CD8-positive, alpha-beta memory T cell (primary cell): ENCODE results near the gene PHAX. TPM values are rescaled to one million over a fixed set of nuclear protein-coding genes. Genes with fewer than 3 reads are reported as not detected.
"Not testable (repeated sequence)": the region's sequence is repeated elsewhere in the genome, so short reads cannot be mapped to it uniquely, and the experiment has no call there.

Experiments
- CTCF ChIA-PET: fragments of 350-600 bp; sonication (Branson Sonifier 250); formaldehyde crosslinking; loops from one replicate; lab custom pipeline; 2021; ENCODE audit warnings: antibody characterized with exemption; lab: Charles Lee
- POLR2A ChIA-PET: fragments of 350-600 bp; sonication (Branson Sonifier 250); formaldehyde crosslinking; loops from one replicate; lab custom pipeline; 2021; ENCODE audit warnings: antibody characterized with exemption; lab: Charles Lee
- DNase-seq, 5 donors: peaks; one replicate each; pipeline versions ENCODE4 v3.0.0 to v3.0.0-alpha.2; 2020 to 2022; ENCODE audit warnings: mixed read lengths in 1 of 5
- H3K27ac ChIP-seq: one replicate; pipeline ENCODE4 v1.7.0; 2013; ENCODE audit warnings: low read depth, mild to moderate bottlenecking, low read length, moderate library complexity
- H3K27me3 ChIP-seq: 2 replicates; pipeline ENCODE4 v1.7.0; 2013; ENCODE audit warnings: low read length, mild to moderate bottlenecking; ENCODE audit not compliant: insufficient read depth, poor library complexity, severe bottlenecking
- H3K36me3 ChIP-seq: 2 replicates; pipeline ENCODE4 v1.7.0; 2013; ENCODE audit warnings: mild to moderate bottlenecking, low read length, moderate library complexity; ENCODE audit not compliant: insufficient read depth
- H3K4me1 ChIP-seq: 2 replicates; pipeline ENCODE4 v1.7.0; 2013; ENCODE audit warnings: mild to moderate bottlenecking, low read length, moderate library complexity; ENCODE audit not compliant: insufficient read depth
- H3K4me3 ChIP-seq: 2 replicates; pipeline ENCODE4 v1.7.0; 2013; ENCODE audit warnings: mild to moderate bottlenecking, low read length
- H3K9me3 ChIP-seq: 2 replicates; pipeline ENCODE4 v1.7.0; 2013; ENCODE audit warnings: mild to moderate bottlenecking, low read length
- H3K27ac Mint-ChIP-seq, 8 donors: one replicate each; pipeline ENCODE4 v1.8.0; 2020 to 2021; ENCODE audit warnings: mixed read lengths in 8 of 8, mild to moderate bottlenecking in 6 of 8, inconsistent platforms in 3 of 8, moderate library complexity in 3 of 8
- H3K27me3 Mint-ChIP-seq, 2 donors: one replicate each; pipeline ENCODE4 v1.8.0; 2020 to 2021; ENCODE audit warnings: mixed read lengths in 2 of 2, mild to moderate bottlenecking in 1 of 2, moderate library complexity in 1 of 2
- H3K36me3 Mint-ChIP-seq, 3 donors: one replicate each; pipeline ENCODE4 v1.8.0; 2020 to 2021; ENCODE audit warnings: mixed read lengths in 3 of 3, inconsistent platforms in 1 of 3, mild to moderate bottlenecking in 1 of 3
- H3K4me1 Mint-ChIP-seq, 3 donors: one replicate each; pipeline ENCODE4 v1.8.0; 2020 to 2021; ENCODE audit warnings: mixed read lengths in 3 of 3, inconsistent platforms in 1 of 3, mild to moderate bottlenecking in 1 of 3
- H3K4me3 Mint-ChIP-seq, 7 donors: one replicate each; pipeline ENCODE4 v1.8.0; 2020 to 2021; ENCODE audit warnings: mixed read lengths in 7 of 7, mild to moderate bottlenecking in 6 of 7, moderate library complexity in 4 of 7, inconsistent platforms in 2 of 7
- H3K9me3 Mint-ChIP-seq, 5 donors: one replicate each; pipeline ENCODE4 v1.8.0; 2020 to 2022; ENCODE audit warnings: mixed read lengths in 5 of 5, mild to moderate bottlenecking in 3 of 5, moderate library complexity in 2 of 5, inconsistent platforms in 1 of 5
- polyA plus RNA-seq: library from polyadenylated mRNA; unstranded; fragments of 300-500 nt; fragmentation: Illumina TruSeq; gene quantifications from one replicate; pipeline ENCODE4 v1.2.3, GENCODE V29; 2021
- total RNA-seq, 2 experiments: library from RNA; stranded (reverse); gene quantifications; one replicate each; pipeline ENCODE4 v1.2.3, GENCODE V29; 2021

PHAX gene, protein sequence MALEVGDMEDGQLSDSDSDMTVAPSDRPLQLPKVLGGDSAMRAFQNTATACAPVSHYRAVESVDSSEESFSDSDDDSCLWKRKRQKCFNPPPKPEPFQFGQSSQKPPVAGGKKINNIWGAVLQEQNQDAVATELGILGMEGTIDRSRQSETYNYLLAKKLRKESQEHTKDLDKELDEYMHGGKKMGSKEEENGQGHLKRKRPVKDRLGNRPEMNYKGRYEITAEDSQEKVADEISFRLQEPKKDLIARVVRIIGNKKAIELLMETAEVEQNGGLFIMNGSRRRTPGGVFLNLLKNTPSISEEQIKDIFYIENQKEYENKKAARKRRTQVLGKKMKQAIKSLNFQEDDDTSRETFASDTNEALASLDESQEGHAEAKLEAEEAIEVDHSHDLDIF
- total RNA-seq (10 to 100 TPM; 59.2 to 68.2 TPM), polyA plus RNA-seq (110 TPM)

DNA sequence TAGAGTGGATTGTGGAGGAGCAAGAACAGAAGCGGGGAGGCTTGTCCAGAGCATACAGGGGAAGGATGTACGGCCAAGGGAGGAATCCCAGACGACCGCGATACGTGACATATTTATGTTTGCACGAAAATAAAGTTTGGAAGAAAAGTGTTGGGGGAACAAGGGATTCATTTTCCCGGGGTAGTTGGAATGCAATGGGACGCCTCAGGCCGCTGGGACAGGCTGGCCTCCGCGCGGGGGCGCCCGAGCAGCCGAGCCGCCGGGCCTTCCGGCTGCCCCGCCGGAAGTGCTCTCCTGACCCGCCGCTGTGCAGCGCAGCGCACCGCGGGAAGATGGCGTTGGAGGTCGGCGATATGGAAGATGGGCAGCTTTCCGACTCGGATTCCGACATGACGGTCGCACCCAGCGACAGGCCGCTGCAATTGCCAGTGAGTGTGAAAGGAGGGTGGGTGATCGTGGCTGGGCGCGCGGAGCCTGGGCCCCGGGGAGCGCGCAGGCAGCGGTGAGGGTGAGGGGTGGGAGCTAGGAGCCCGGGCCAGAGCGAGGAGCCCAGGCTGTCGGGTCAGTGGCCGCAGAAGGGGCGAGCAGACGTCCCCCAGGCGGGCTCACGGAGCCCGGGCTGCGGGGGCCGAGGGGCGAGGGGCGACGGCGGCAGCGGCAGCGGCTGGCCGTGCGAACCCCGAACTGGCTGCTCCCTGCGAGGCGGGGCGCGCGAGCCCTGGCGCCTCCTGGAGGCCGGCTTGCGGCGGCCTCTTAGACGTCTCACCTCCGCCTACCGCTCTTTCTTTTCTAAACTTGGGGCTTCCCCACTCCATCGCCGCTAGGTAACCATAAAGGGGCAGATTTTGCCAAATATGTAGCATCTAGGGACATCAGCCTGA, at the start of gene PHAX:
TSS of gene PHAX (plus strand) at position 317 of the 881 bp plus-strand sequence. CDS start at position 333, 16 bp downstream.
- POLR2A ChIA-PET, result interaction anchor here (0.6 to 1.6 kb wide), 2 partner anchors 177 to 934 kb away, joined by 3 to 11 read pairs; partner anchors contain the start of gene LMNB1
- CTCF ChIA-PET, result interaction anchor here (0.8 to 2.5 kb wide), 11 partner anchors 9 to 262 kb away, joined by 3 to 18 read pairs (median 4); no protein-coding TSS in a partner anchor
- Histone ChIP-seq H3K9me3 (no peaks in the 10 kb centered on the region), H3K4me1 (peaks cover 22% of the 10 kb centered on the region), H3K27ac (peak within 1 kb of the TSS; percentile 86), H3K27me3 (no peaks in the 10 kb centered on the region), H3K4me3 (peak within 1 kb of the TSS; percentile 74), H3K36me3 (peaks cover 7% of the 10 kb centered on the region)
- Mint-ChIP-seq H3K4me1 (peaks cover 28 to 44% (median 40%) of the 10 kb centered on the region in 3 donors), H3K36me3 (peaks cover 3 to 34% (median 4%) of the 10 kb centered on the region in 3 donors), H3K4me3 (peak within 1 kb of the TSS; percentile 89 to 100 (median 97)), H3K27ac (peak within 1 kb of the TSS; percentile 71 to 100 (median 97)), H3K9me3 (no peaks in the 10 kb centered on the region), H3K27me3 (peaks cover 0 to 4% of the 10 kb centered on the region in 2 donors)
- peak; percentile 57 to 74 (median 69) for DNase-seq

DNA sequence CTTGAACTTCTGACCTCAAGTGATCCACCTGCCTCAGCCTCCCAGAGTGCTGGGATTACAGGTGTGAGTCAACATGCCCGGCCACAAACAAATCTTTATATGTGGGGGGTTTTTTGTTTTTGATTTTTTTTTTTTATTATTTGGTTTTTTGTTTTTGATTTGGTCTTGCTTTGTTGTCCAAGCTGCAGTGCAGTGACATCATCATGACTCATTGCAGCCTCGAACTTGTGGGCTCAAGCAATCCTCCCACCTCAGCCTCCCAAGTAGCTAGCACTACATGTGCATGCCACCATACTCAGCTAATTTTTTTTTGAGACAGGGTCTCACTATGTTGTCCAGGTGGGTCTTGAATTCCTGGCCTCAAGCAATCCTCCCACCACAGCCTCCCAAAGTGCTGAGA, 48.1 kb upstream of the PHAX start:
- no peaks in the 10 kb centered on the region for H3K4me1 ChIP-seq
- Mint-ChIP-seq H3K36me3 (no peaks in the 10 kb centered on the region), H3K27ac (no peak overlapping the region), H3K4me1 (no peaks in the 10 kb centered on the region), H3K27me3 (no peaks in the 10 kb centered on the region), H3K4me3 (no peak overlapping the region), H3K9me3 (no peaks in the 10 kb centered on the region)
- H3K27me3 ChIP-seq, result no peaks in the 10 kb centered on the region
- CTCF ChIA-PET, result no interaction called here
- no peak overlapping the region for H3K27ac ChIP-seq
- H3K9me3 ChIP-seq, result no peaks in the 10 kb centered on the region
- no peaks in the 10 kb centered on the region for H3K36me3 ChIP-seq
- H3K4me3 ChIP-seq, result no peak overlapping the region
- DNase-seq, result no peak
- POLR2A ChIA-PET, result no interaction called here

DNA sequence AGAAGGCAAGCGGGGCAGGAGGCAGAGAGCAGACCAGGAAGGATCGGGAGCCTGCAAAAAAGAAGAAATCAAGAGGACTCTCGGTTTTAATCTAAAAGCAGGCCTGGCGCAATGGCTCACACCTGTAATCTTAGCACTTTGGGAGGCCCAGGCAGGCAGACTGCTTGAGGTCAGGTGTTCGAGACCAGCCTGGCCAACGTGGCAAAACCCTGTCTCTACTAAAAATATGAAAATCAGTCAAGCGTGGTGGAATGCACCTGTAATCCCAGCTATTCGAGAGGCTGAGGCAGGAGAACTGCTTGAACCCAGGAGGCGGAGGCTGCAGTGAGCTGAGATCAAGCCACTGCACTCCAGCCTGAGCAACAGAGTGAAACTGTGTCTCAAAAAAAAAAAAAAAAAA, 45.6 kb upstream of the PHAX start:
- H3K9me3 Mint-ChIP-seq, H3K27me3 ChIP-seq, H3K4me3 ChIP-seq, H3K4me1 Mint-ChIP-seq, POLR2A ChIA-PET, H3K36me3 Mint-ChIP-seq, H3K4me1 ChIP-seq, H3K27me3 Mint-ChIP-seq, H3K4me3 Mint-ChIP-seq, DNase-seq, CTCF ChIA-PET, H3K27ac ChIP-seq, H3K9me3 ChIP-seq, H3K36me3 ChIP-seq: not testable (repeated sequence)
- peak overlapping the region in 1 of 8 donors; percentile 87 for H3K27ac Mint-ChIP-seq

DNA sequence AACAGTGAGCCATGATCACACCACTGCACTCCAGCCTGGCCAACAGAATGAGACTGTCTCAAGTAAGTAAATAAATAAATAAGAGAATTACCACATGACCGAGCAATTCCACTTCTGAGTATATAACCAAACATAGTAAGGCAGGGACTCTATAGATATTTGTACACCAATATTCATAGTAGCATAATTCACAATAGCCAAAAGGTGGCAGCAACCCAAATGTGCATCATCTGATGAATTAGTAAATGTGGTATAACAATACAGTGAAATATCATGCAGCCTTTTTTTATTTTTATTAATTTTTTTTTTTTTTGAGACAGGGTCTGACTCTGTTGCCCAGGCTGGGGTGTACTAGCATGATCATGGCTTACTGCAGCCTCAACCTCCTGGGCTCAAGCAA, 38.8 kb upstream of the PHAX start:
- H3K4me1 Mint-ChIP-seq, result no peaks in the 10 kb centered on the region
- H3K27ac ChIP-seq, result no peak overlapping the region
- POLR2A ChIA-PET, result no interaction called here
- CTCF ChIA-PET, result no interaction called here
- no peaks in the 10 kb centered on the region for H3K27me3 Mint-ChIP-seq
- no peaks in the 10 kb centered on the region for H3K4me1 ChIP-seq
- no peak overlapping the region for H3K4me3 ChIP-seq
- no peaks in the 10 kb centered on the region for H3K36me3 ChIP-seq
- no peak for DNase-seq
- H3K9me3 ChIP-seq, result no peaks in the 10 kb centered on the region
- H3K4me3 Mint-ChIP-seq, result no peak overlapping the region
- H3K27me3 ChIP-seq, result no peaks in the 10 kb centered on the region
- H3K27ac Mint-ChIP-seq, result no peak overlapping the region
- no peaks in the 10 kb centered on the region for H3K36me3 Mint-ChIP-seq
- no peaks in the 10 kb centered on the region for H3K9me3 Mint-ChIP-seq

DNA sequence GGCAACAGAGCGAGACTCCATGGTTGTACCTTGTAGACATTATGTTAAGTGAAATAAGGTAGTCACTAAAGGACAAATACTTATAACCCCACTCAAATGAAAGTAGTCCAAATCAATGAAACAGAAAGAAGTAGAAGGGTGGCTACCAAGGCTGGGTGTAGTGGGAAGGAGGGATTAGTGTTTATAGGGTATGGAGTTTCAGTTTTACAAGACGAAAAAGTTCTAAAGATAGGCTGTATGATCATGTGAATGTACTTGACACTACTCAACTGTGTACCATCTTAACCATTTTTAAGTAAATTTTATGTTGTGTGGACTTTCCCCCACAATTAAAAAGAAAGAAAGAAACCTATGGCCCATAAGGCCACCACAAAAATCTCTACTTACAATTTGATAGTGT, 37.9 kb upstream of the PHAX start:
- Histone ChIP-seq H3K9me3 (no peaks in the 10 kb centered on the region), H3K27me3 (no peaks in the 10 kb centered on the region), H3K4me3 (no peak overlapping the region), H3K27ac (no peak overlapping the region), H3K4me1 (no peaks in the 10 kb centered on the region), H3K36me3 (no peaks in the 10 kb centered on the region)
- no peaks in the 10 kb centered on the region for H3K4me1 Mint-ChIP-seq
- no peak overlapping the region for H3K4me3 Mint-ChIP-seq
- no peaks in the 10 kb centered on the region for H3K36me3 Mint-ChIP-seq
- CTCF ChIA-PET, result no interaction called here
- no peaks in the 10 kb centered on the region for H3K27me3 Mint-ChIP-seq
- POLR2A ChIA-PET, result no interaction called here
- no peak overlapping the region for H3K27ac Mint-ChIP-seq
- no peaks in the 10 kb centered on the region for H3K9me3 Mint-ChIP-seq
- no peak for DNase-seq

DNA sequence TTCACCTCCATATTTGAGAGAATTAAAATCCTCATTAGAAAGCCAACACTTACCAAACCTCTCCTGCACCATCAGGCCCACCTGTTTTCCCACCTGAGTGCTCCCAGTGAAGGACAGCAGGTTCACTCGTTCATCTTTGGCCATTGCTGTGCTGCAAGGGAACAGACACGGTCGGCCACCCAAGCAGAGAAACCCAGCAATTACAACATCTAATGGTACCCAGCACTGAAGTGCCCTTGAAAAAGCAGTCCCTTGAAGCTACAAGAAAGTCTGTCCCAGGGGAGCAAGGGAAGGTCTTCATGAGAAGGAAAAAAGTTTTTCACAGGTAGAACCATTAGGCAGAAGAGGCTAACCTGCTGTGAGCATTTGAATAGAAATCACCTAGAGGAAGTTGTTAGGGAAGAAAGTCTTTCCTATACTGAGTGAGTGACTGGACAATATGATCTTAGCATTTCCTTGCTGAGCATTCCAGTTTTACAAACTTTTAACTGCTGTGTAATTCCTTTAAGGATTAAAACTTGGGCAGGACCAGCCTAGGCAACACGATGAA, 32.5 kb upstream of the PHAX start:
- POLR2A ChIA-PET, result no interaction called here
- Mint-ChIP-seq H3K27me3 (peaks cover 0 to 22% of the 10 kb centered on the region in 2 donors), H3K4me1 (no peaks in the 10 kb centered on the region), H3K36me3 (no peaks in the 10 kb centered on the region), H3K4me3 (no peak overlapping the region), H3K9me3 (no peaks in the 10 kb centered on the region), H3K27ac (no peak overlapping the region)
- no peak for DNase-seq
- Histone ChIP-seq H3K4me3 (no peak overlapping the region), H3K27ac (no peak overlapping the region), H3K36me3 (no peaks in the 10 kb centered on the region), H3K4me1 (no peaks in the 10 kb centered on the region), H3K27me3 (no peaks in the 10 kb centered on the region), H3K9me3 (no peaks in the 10 kb centered on the region)
- CTCF ChIA-PET, result no interaction called here

DNA sequence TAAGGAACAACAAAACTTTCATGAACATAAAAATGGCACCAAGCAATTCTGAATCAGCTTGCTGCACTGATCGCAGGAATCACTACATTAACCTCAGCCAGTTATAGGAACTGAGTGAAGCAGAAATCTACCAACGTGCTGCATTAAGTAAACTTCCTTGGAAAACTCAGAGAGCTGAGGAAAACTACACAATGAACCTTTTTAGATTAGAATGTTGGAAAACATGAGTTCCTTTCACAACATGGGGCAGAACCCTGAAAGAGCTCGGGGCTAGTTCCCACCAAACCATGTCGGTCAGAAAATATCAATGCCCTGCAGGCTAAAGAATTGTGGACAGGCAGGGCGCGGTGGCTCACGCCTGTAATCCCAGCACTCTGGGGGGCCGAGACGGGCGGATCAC, 25.1 kb upstream of the PHAX start:
- Mint-ChIP-seq H3K9me3 (no peaks in the 10 kb centered on the region), H3K4me1 (no peaks in the 10 kb centered on the region), H3K4me3 (no peak overlapping the region), H3K27ac (no peak overlapping the region), H3K27me3 (peaks cover 0 to 11% of the 10 kb centered on the region in 2 donors), H3K36me3 (no peaks in the 10 kb centered on the region)
- no peaks in the 10 kb centered on the region for H3K4me1 ChIP-seq
- DNase-seq, result no peak
- H3K27ac ChIP-seq, result no peak overlapping the region
- H3K4me3 ChIP-seq, result no peak overlapping the region
- no peaks in the 10 kb centered on the region for H3K9me3 ChIP-seq
- ChIA-PET POLR2A (no interaction called here), CTCF (no interaction called here)
- H3K27me3 ChIP-seq, result no peaks in the 10 kb centered on the region
- no peaks in the 10 kb centered on the region for H3K36me3 ChIP-seq

DNA sequence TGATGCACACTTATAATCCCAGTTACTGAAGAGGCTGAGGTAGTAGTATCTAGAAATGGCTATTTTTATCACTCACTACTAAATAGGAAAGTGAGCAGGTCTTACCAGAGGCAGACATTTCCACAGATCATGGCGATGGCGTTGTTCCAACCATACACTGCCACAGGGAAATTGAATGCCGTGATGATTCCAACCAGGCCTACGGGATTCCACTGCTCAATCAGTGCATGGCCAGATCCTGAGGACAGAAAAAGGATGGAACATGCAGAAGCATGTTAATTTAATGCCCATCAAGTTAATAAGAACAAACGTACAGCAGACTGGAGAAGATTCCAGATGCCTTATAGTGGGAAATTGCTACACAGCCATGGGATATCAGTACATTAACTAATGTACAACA, 23.8 kb upstream of the PHAX start:
- Mint-ChIP-seq H3K4me1 (no peaks in the 10 kb centered on the region), H3K36me3 (no peaks in the 10 kb centered on the region), H3K9me3 (no peaks in the 10 kb centered on the region), H3K27ac (no peak overlapping the region), H3K4me3 (no peak overlapping the region), H3K27me3 (peaks cover 0 to 7% of the 10 kb centered on the region in 2 donors)
- Histone ChIP-seq H3K27me3 (no peaks in the 10 kb centered on the region), H3K4me3 (no peak overlapping the region), H3K9me3 (no peaks in the 10 kb centered on the region), H3K27ac (no peak overlapping the region), H3K4me1 (no peaks in the 10 kb centered on the region), H3K36me3 (no peaks in the 10 kb centered on the region)
- POLR2A ChIA-PET, result no interaction called here
- no peak for DNase-seq
- CTCF ChIA-PET, result no interaction called here
